Mononuclear cell (primary cell): Measurements from ENCODE around the gene PPP1R27. TPM values are rescaled to one million over a fixed set of nuclear protein-coding genes. Genes with fewer than 3 reads are reported as not detected.
A peak's percentile ranks its signal among the peaks of the same experiment; 100 is the strongest.

Experiments
- H3K27me3 ChIP-seq: 2 replicates; pipeline ENCODE4 v1.6.0; 2011; ENCODE audit warnings: low read length, control low read depth; ENCODE audit not compliant: insufficient read depth
- H3K4me1 ChIP-seq: 2 replicates; pipeline ENCODE4 v1.5.1; 2011; ENCODE audit warnings: mild to moderate bottlenecking, low read length, control low read depth; ENCODE audit not compliant: insufficient read depth
- H3K4me3 ChIP-seq: 2 replicates; pipeline ENCODE4 v1.5.1; 2011; ENCODE audit warnings: mild to moderate bottlenecking, low read length, moderate library complexity
- H3K9me3 ChIP-seq: 2 replicates; pipeline ENCODE4 v1.5.1; 2011; ENCODE audit warnings: low read depth, mild to moderate bottlenecking, control low read depth, low read length
- total RNA-seq: library from RNA; depleted of rRNA; stranded (reverse); fragments of >200 nt; gene quantifications from one replicate; pipeline ENCODE4 v1.2.3, GENCODE V29; 2012

Gene PPP1R27
- total RNA-seq, 1 donor = not detected

GRCh38 chr17:81837641-81838040 is 2.8 kb upstream of the PPP1R27 start:
- no peaks in the 10 kb centered on the region for H3K9me3 ChIP-seq
- H3K4me3 ChIP-seq = no peak overlapping the region
- H3K4me1 ChIP-seq = peaks cover 36% of the 10 kb centered on the region
- H3K27me3 ChIP-seq = no peaks in the 10 kb centered on the region

GRCh38 chr17:81833921-81834830 is 674 bp downstream of the PPP1R27 start:
- peaks cover 45% of the 10 kb centered on the region for H3K4me1 ChIP-seq
- peak overlapping the region; percentile 50 for H3K4me3 ChIP-seq
- no peaks in the 10 kb centered on the region for H3K9me3 ChIP-seq
- H3K27me3 ChIP-seq = no peaks in the 10 kb centered on the region

GRCh38 chr17:81833160-81833920 is 1.5 kb downstream of the PPP1R27 start, which contains the start of gene MCRIP1:
Gene MCRIP1, minus strand, starts transcription at chr17:81833291. Its CDS starts 8,785 bp downstream, at chr17:81824506.
- Histone ChIP-seq H3K4me3 (peak within 1 kb of the TSS; percentile 64), H3K27me3 (no peaks in the 10 kb centered on the region), H3K9me3 (no peaks in the 10 kb centered on the region), H3K4me1 (peaks cover 39% of the 10 kb centered on the region)

GRCh38 chr17:81832608-81833159 is 2.2 kb downstream of the PPP1R27 start:
- Histone ChIP-seq H3K9me3 (no peaks in the 10 kb centered on the region), H3K27me3 (no peaks in the 10 kb centered on the region), H3K4me1 (peaks cover 33% of the 10 kb centered on the region), H3K4me3 (peak overlapping the region; percentile 64)

- Histone ChIP-seq H3K4me1 (peaks cover 33% of the 10 kb centered on the region), H3K9me3 (no peaks in the 10 kb centered on the region), H3K27me3 (no peaks in the 10 kb centered on the region), H3K4me3 (peak overlapping the region; percentile 64)
Observed at GRCh38 chr17:81831957-81832607, 2.8 kb downstream of the PPP1R27 start.

- no peaks in the 10 kb centered on the region for H3K27me3 ChIP-seq
- peaks cover 31% of the 10 kb centered on the region for H3K4me1 ChIP-seq
- H3K4me3 ChIP-seq = no peak overlapping the region
- no peaks in the 10 kb centered on the region for H3K9me3 ChIP-seq
Observed at GRCh38 chr17:81831563-81831956, 3.3 kb downstream of the PPP1R27 start.

- Histone ChIP-seq H3K4me1 (peaks cover 28% of the 10 kb centered on the region), H3K9me3 (no peaks in the 10 kb centered on the region)
Observed at GRCh38 chr17:81829858-81830257, 5.0 kb downstream of the PPP1R27 start.

GRCh38 chr17:81828656-81829055 is 6.2 kb downstream of the PPP1R27 start:
- Histone ChIP-seq H3K4me1 (peaks cover 22% of the 10 kb centered on the region), H3K4me3 (no peak overlapping the region), H3K27me3 (no peaks in the 10 kb centered on the region)

More at GRCh38 chr17:81829858-81830257, 5.0 kb downstream of the PPP1R27 start:
- no peaks in the 10 kb centered on the region for H3K27me3 ChIP-seq
- no peak overlapping the region for H3K4me3 ChIP-seq

GRCh38 chr17:81825841-81826466 is 8.9 kb downstream of the PPP1R27 start:
- H3K27me3 ChIP-seq = no peaks in the 10 kb centered on the region
- H3K9me3 ChIP-seq = no peaks in the 10 kb centered on the region

More at GRCh38 chr17:81828656-81829055, 6.2 kb downstream of the PPP1R27 start:
- no peaks in the 10 kb centered on the region for H3K9me3 ChIP-seq

GRCh38 chr17:81824595-81824994 is 10.3 kb downstream of the PPP1R27 start:
- H3K4me3 ChIP-seq = no peak overlapping the region
- H3K9me3 ChIP-seq = no peaks in the 10 kb centered on the region
- no peaks in the 10 kb centered on the region for H3K4me1 ChIP-seq
- no peaks in the 10 kb centered on the region for H3K27me3 ChIP-seq

More at GRCh38 chr17:81825841-81826466, 8.9 kb downstream of the PPP1R27 start:
- H3K4me3 ChIP-seq = no peak overlapping the region
- H3K4me1 ChIP-seq = peaks cover under 1% of the 10 kb centered on the region

GRCh38 chr17:81823820-81824550 is 10.9 kb downstream of the PPP1R27 start:
- no peaks in the 10 kb centered on the region for H3K27me3 ChIP-seq
- H3K4me3 ChIP-seq = no peak overlapping the region
- no peaks in the 10 kb centered on the region for H3K4me1 ChIP-seq
- no peaks in the 10 kb centered on the region for H3K9me3 ChIP-seq

- Histone ChIP-seq H3K4me1 (no peaks in the 10 kb centered on the region), H3K27me3 (no peaks in the 10 kb centered on the region), H3K4me3 (no peak overlapping the region), H3K9me3 (no peaks in the 10 kb centered on the region)
Observed at GRCh38 chr17:81822996-81823819, 11.6 kb downstream of the PPP1R27 start.

- Histone ChIP-seq H3K27me3 (no peaks in the 10 kb centered on the region), H3K4me1 (no peaks in the 10 kb centered on the region), H3K9me3 (no peaks in the 10 kb centered on the region), H3K4me3 (no peak overlapping the region)
Observed at GRCh38 chr17:81822312-81822637, 12.6 kb downstream of the PPP1R27 start.
